ENCODE results near the gene ATG3.
"Not testable (repeated sequence)": the region's sequence is repeated elsewhere in the genome, so short reads cannot be mapped to it uniquely, and the experiment has no call there.

The ATG3 gene

DNA sequence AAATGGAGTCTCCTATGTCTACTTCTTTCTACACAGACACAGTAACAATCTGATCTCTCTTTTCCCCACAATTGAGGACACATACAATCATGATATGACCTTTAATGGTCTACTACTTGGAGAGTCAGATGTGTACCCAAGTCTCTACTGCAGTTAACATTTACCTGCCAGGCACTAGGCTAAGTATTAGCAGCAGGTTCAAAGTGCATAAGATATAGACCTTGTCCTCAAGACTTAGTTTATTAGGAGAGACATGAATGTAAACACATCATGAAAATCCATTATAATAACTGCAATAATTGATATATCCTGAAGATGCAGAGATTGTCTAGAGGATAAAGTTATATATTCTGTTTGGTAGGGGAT, 3.2 kb upstream of the ATG3 start:
- no peak for DNase-seq (ENCODE audit: low read depth)
- no peak for TF ChIP-seq CTCF (IDR thresholded peaks at IDR 0.05; ENCODE audit: insufficient read depth, low read depth, low read length, missing control alignments)
- H3K4me3 ChIP-seq (ENCODE audit: low read depth, low read length), result no peak overlapping the region

GRCh38 chr3:112564247-112564939, 2.6 kb upstream of the ATG3 start:
- not testable (repeated sequence) for DNase-seq (ENCODE audit: low read depth); H3K4me3 ChIP-seq (ENCODE audit: low read depth, low read length)

- no peak for TF ChIP-seq CTCF (IDR thresholded peaks at IDR 0.05; ENCODE audit: insufficient read depth, low read depth, low read length, missing control alignments)
- peak overlapping the region; percentile 83 for H3K4me3 ChIP-seq (ENCODE audit: low read depth, low read length)
- no peak for DNase-seq (ENCODE audit: low read depth)
Measured at GRCh38 chr3:112561484-112561733, 353 bp downstream of the ATG3 start.

GRCh38 chr3:112560721-112561483, 860 bp downstream of the ATG3 start:
- peak; percentile 83 for DNase-seq (ENCODE audit: low read depth)
- TF ChIP-seq CTCF (IDR thresholded peaks at IDR 0.05; ENCODE audit: insufficient read depth, low read depth, low read length, missing control alignments), result no peak
- H3K4me3 ChIP-seq (ENCODE audit: low read depth, low read length), result peak overlapping the region; percentile 83

GRCh38 chr3:112560307-112560706, 1.5 kb downstream of the ATG3 start:
- DNase-seq (ENCODE audit: low read depth), result no peak
- TF ChIP-seq CTCF (IDR thresholded peaks at IDR 0.05; ENCODE audit: insufficient read depth, low read depth, low read length, missing control alignments), result no peak
- H3K4me3 ChIP-seq (ENCODE audit: low read depth, low read length), result peak overlapping the region; percentile 83

- TF ChIP-seq CTCF (IDR thresholded peaks at IDR 0.05; ENCODE audit: insufficient read depth, low read depth, low read length, missing control alignments), result no peak
- no peak for DNase-seq (ENCODE audit: low read depth)
- H3K4me3 ChIP-seq (ENCODE audit: low read depth, low read length), result no peak overlapping the region
Measured at GRCh38 chr3:112557976-112558375, 3.8 kb downstream of the ATG3 start.

- no peak overlapping the region for H3K4me3 ChIP-seq (ENCODE audit: low read depth, low read length)
- no peak for TF ChIP-seq CTCF (IDR thresholded peaks at IDR 0.05; ENCODE audit: insufficient read depth, low read depth, low read length, missing control alignments)
- DNase-seq (ENCODE audit: low read depth), result no peak
Measured at GRCh38 chr3:112555535-112556170, 6.1 kb downstream of the ATG3 start.
